Prostate gland (tissue), 2 donors: Measurements from ENCODE around the gene IL20.

Experiments used
- POLR2A ChIP-seq: fragments of 450-650 bp; IDR thresholded peaks from one replicate; pipeline ENCODE4 v1.6.1; 2016; ENCODE audit warnings: antibody characterized with exemption, mild to moderate bottlenecking
- POLR2AphosphoS5 ChIP-seq: sonication (generic); formaldehyde crosslinking; IDR thresholded peaks from one replicate; pipeline ENCODE4 v1.6.1; 2017; ENCODE audit warnings: antibody characterized with exemption
- TF ChIP-seq, protein P1 (sequence below), 4 experiments: fragments of 200-600 bp in 2 of 4; fragments of 450-650 bp in 2 of 4; sonication (generic) in 2 of 4; IDR thresholded peaks; 1 replicate in 3 of 4; 2 replicates in 1 of 4; pipeline ENCODE4 v1.5.1; 2016 to 2019; ENCODE audit warnings: antibody characterized with exemption in 4 of 4, mild to moderate bottlenecking in 2 of 4, moderate library complexity in 2 of 4

DNA sequence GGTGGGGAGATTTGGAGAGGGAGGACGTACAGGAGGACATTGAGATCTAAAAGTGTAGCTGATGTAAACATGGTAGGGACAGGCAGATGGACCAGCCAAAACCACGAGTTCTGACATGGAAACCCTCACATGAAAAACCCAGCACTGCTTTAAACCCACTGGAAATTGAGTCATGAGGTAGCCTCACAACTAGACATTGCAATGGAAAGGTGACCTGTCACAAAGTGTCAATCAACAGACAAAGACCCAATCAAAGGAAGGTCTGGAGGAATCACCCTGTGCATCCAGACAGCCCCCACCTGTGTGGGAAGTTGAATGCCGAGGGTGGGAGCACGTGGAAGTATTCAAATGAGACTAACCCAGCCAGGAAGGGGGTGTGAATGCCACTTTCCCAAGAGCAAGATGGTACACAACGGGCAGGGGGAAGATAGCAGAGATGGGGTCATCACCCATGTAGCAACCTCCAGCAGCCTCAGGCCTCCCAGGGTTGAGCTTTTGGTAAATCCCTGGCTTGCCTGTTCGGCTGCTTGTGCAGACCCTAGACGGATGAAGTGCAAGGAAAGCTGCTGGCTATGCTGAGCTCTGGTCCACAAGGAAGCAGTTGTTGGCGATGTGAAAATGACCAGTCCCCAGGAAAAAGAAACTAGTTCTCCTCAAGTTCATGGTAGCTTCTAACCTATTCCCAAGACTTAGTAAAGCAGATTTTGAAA lies 50.7 kb downstream of the IL20 start:
- TF ChIP-seq, protein P1, sequence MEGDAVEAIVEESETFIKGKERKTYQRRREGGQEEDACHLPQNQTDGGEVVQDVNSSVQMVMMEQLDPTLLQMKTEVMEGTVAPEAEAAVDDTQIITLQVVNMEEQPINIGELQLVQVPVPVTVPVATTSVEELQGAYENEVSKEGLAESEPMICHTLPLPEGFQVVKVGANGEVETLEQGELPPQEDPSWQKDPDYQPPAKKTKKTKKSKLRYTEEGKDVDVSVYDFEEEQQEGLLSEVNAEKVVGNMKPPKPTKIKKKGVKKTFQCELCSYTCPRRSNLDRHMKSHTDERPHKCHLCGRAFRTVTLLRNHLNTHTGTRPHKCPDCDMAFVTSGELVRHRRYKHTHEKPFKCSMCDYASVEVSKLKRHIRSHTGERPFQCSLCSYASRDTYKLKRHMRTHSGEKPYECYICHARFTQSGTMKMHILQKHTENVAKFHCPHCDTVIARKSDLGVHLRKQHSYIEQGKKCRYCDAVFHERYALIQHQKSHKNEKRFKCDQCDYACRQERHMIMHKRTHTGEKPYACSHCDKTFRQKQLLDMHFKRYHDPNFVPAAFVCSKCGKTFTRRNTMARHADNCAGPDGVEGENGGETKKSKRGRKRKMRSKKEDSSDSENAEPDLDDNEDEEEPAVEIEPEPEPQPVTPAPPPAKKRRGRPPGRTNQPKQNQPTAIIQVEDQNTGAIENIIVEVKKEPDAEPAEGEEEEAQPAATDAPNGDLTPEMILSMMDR (IDR thresholded peaks at IDR 0.05), result no peak
- TF ChIP-seq POLR2AphosphoS5 (no peak), POLR2A (no peak)
